ENCODE data around the gene SRGAP2C.
"Not testable (repeated sequence)": the region's sequence is repeated elsewhere in the genome, so short reads cannot be mapped to it uniquely, and the experiment has no call there.

- not testable (repeated sequence) for TF ChIP-seq CTCF (IDR thresholded peaks at IDR 0.05 in 4 of 5, conservative IDR thresholded peaks at IDR 0.05 in 1 of 5); POLR2A (IDR thresholded peaks at IDR 0.05)
Observed at GRCh38 chr1:121207328-121207727, 22.6 kb downstream of the SRGAP2C start.

Data from gastrocnemius medialis (tissue), 4 donors.